HCT116 (cell line): ENCODE data around the gene SNRNP25. TPM values are rescaled to one million over a fixed set of nuclear protein-coding genes. Genes with fewer than 3 reads are reported as not detected.

Experiments
- ATAC-seq: fragments of 200-7000 bp; cut with Tn5 transposase; 2 replicates; pipeline ENCODE4 v1.9.1; 2020; ENCODE audit warnings: mild to moderate bottlenecking, moderate library complexity
- BruUV-seq: library from RNA; stranded (reverse); fragments of 400-500 nt; replicated peaks from 2 replicates; lab custom pipeline; 2021; lab: Mats Ljungman, UMichigan
- CTCF ChIA-PET: fragments of 300-600 bp; sonication (Branson Sonifier 250); formaldehyde crosslinking; loops from one replicate; lab custom pipeline; 2021; ENCODE audit warnings: antibody characterized with exemption; lab: Charles Lee
- POLR2A ChIA-PET: fragments of 300-600, 350-600 bp; sonication (Branson Sonifier 250); formaldehyde crosslinking; loops from one replicate; lab custom pipeline; 2021; ENCODE audit warnings: antibody characterized with exemption; lab: Charles Lee
- RAD21 ChIA-PET, 2 experiments: fragments of 300-600 bp; sonication (Branson Sonifier 250); formaldehyde crosslinking; loops; one replicate each; lab custom pipeline; 2023; ENCODE audit warnings: low total read pairs in 2 of 2; ENCODE audit not compliant: uncharacterized antibody in 2 of 2, unreplicated experiment in 2 of 2, low non-redundant PET in 1 of 2; lab: Charles Lee
- DNase-seq: peaks from one replicate; pipeline ENCODE4 v3.0.0-alpha.2; 2010; ENCODE audit warnings: low read depth, low spot score
- H2AFZ ChIP-seq: fragments of 200-600 bp; shearing (Covaris generic), sonication (generic); 2 replicates; pipeline ENCODE4 v1.6.1; 2017; ENCODE audit warnings: low read depth, mixed run types, mixed read lengths, antibody characterized with exemption, low read length; ENCODE audit not compliant: poor library complexity, severe bottlenecking
- H3K27ac ChIP-seq: 2 replicates; pipeline ENCODE4 v1.5.1; 2012; ENCODE audit warnings: low read depth, low read length
- H3K27me3 ChIP-seq: fragments of 200-600 bp; sonication (generic); 2 replicates; pipeline ENCODE4 v1.6.1; 2016; ENCODE audit warnings: mixed run types, low read length, mixed read lengths; ENCODE audit not compliant: insufficient read depth
- H3K36me3 ChIP-seq, 2 experiments: fragments of 200-500 bp in 1 of 2; fragments of 200-600 bp in 1 of 2; sonication (Bioruptor generic) in 1 of 2; sonication (generic) in 1 of 2; 2 replicates each; pipeline versions ENCODE4 v1.5.1 to v1.6.1; 2014 to 2016; ENCODE audit warnings: low read length in 2 of 2, inconsistent platforms in 1 of 2, mixed read lengths in 1 of 2, mixed run types in 1 of 2; ENCODE audit not compliant: insufficient read depth in 2 of 2, control insufficient read depth in 1 of 2
- H3K4me1 ChIP-seq, 2 experiments: fragments of 200-600 bp in 1 of 2; sonication (generic) in 1 of 2; 2 replicates each; pipeline versions ENCODE4 v1.5.1 to v1.6.1; 2012 to 2017; ENCODE audit warnings: low read length in 2 of 2, inconsistent platforms in 1 of 2, mild to moderate bottlenecking in 1 of 2, mixed read lengths in 1 of 2, mixed run types in 1 of 2, moderate library complexity in 1 of 2; ENCODE audit not compliant: insufficient read depth in 2 of 2, control insufficient read depth in 1 of 2
- H3K4me2 ChIP-seq: fragments of 200-600 bp; sonication (generic); 2 replicates; pipeline ENCODE4 v1.6.1; 2017; ENCODE audit warnings: mixed run types, low read length, mixed read lengths
- H3K4me3 ChIP-seq, 2 experiments: fragments of 200-600 bp in 1 of 2; sonication (generic) in 1 of 2; replicated peaks in 1 of 2; 2 replicates each; pipeline ENCODE4 v1.5.1; 2011 to 2016; ENCODE audit warnings: low read length in 2 of 2, control low read depth in 1 of 2, low read depth in 1 of 2, mild to moderate bottlenecking in 1 of 2, mixed read lengths in 1 of 2, mixed run types in 1 of 2
- H3K79me2 ChIP-seq: fragments of 200-600 bp; sonication (generic); 2 replicates; pipeline ENCODE4 v1.6.1; 2017; ENCODE audit warnings: mild to moderate bottlenecking, mixed run types, low read length, moderate library complexity, mixed read lengths; ENCODE audit not compliant: insufficient read depth
- H3K9ac ChIP-seq: fragments of 200-600 bp; sonication (generic); 2 replicates; pipeline ENCODE4 v1.6.1; 2016; ENCODE audit warnings: low read length, mixed read lengths
- H3K9me2 ChIP-seq: fragments of 200-600 bp; sonication (generic), shearing (Covaris generic); 2 replicates; pipeline ENCODE4 v1.6.1; 2017; ENCODE audit warnings: mixed run types, mild to moderate bottlenecking, moderate library complexity; ENCODE audit not compliant: insufficient read depth
- H3K9me3 ChIP-seq, 2 experiments: fragments of 200-500 bp in 1 of 2; fragments of 200-600 bp in 1 of 2; sonication (Bioruptor generic) in 1 of 2; sonication (generic) in 1 of 2; 2 replicates each; pipeline ENCODE4 v1.6.1; 2014 to 2017; ENCODE audit warnings: low read length in 2 of 2, mixed read lengths in 2 of 2, inconsistent platforms in 1 of 2, low read depth in 1 of 2, mild to moderate bottlenecking in 1 of 2, mixed run types in 1 of 2, moderate library complexity in 1 of 2; ENCODE audit not compliant: control insufficient read depth in 1 of 2, insufficient read depth in 1 of 2
- H4K20me1 ChIP-seq: fragments of 200-600 bp; sonication (generic), shearing (Covaris generic); 2 replicates; pipeline ENCODE4 v1.6.1; 2017; ENCODE audit warnings: mixed run types, mild to moderate bottlenecking, moderate library complexity; ENCODE audit not compliant: insufficient read depth
- ATF3 ChIP-seq: IDR thresholded peaks from 2 replicates; pipeline ENCODE4 v1.6.1; 2012
- CBX3 ChIP-seq: IDR thresholded peaks from 2 replicates; pipeline ENCODE4 v1.6.1; 2012; ENCODE audit warnings: low read depth
- CEBPB ChIP-seq: IDR thresholded peaks from 2 replicates; pipeline ENCODE4 v1.6.1; 2012; ENCODE audit warnings: low read depth
- EZH2 ChIP-seq: fragments of 200-600 bp; sonication (generic); IDR thresholded peaks from 2 replicates; pipeline ENCODE4 v1.6.1; 2017; ENCODE audit warnings: antibody characterized with exemption, mixed run types
- FOSL1 ChIP-seq: IDR thresholded peaks from 2 replicates; pipeline ENCODE4 v1.6.1; 2012; ENCODE audit warnings: low read depth
- JUND ChIP-seq: IDR thresholded peaks from 2 replicates; pipeline ENCODE4 v1.6.1; 2012
- POLR2A ChIP-seq: IDR thresholded peaks from 2 replicates; pipeline ENCODE4 v1.7.0; 2011; ENCODE audit warnings: borderline replicate concordance; ENCODE audit not compliant: insufficient read depth, insufficient read length; ENCODE audit errors: extremely low read depth
- REST ChIP-seq: IDR thresholded peaks from 2 replicates; pipeline ENCODE4 v1.6.1; 2012; ENCODE audit warnings: low read depth
- SIN3A ChIP-seq: IDR thresholded peaks from 2 replicates; pipeline ENCODE4 v1.6.1; 2012; ENCODE audit warnings: low read depth
- SRF ChIP-seq: IDR thresholded peaks from 2 replicates; pipeline ENCODE4 v1.6.1; 2012; ENCODE audit warnings: low read depth
- ZFX ChIP-seq: fragments of 450-650 bp; IDR thresholded peaks from 2 replicates; pipeline ENCODE4 v1.6.1; 2017
- ZNF274 ChIP-seq: fragments of 200-500 bp; sonication (Bioruptor generic); IDR thresholded peaks from 2 replicates; pipeline ENCODE4 v1.6.1; 2014; ENCODE audit warnings: mild to moderate bottlenecking, low read depth, low read length, inconsistent platforms
- intact Hi-C: fragments of 100-400 bp; cut with micrococcal nuclease; formaldehyde crosslinking; loops from 2 replicates; pipeline ENCODE4 v1.10.0; 2022
- total RNA-seq: library from RNA; stranded (reverse); gene quantifications from one replicate; pipeline ENCODE4 v1.2.1, GENCODE V29; 2021; ENCODE audit not compliant: unreplicated experiment

SNRNP25 gene
- total RNA-seq, 1 experiment from 2014 or later: 24.5 TPM

- Histone ChIP-seq H3K27ac (peak overlapping the region; percentile 84), H2AFZ (no peak overlapping the region), H3K79me2 (no peaks in the 10 kb centered on the region), H3K4me2 (peak overlapping the region; percentile 82), H3K9me2 (no peaks in the 10 kb centered on the region), H3K9me3 (no peaks in the 10 kb centered on the region), H4K20me1 (no peaks in the 10 kb centered on the region), H3K4me3 (peak overlapping the region; percentile 54 to 64), H3K36me3 (no peaks in the 10 kb centered on the region), H3K27me3 (no peaks in the 10 kb centered on the region), H3K4me1 (peaks cover 20 to 32% of the 10 kb centered on the region in 2 experiments), H3K9ac (peak overlapping the region; percentile 66)
- ChIA-PET POLR2A (no interaction called here), RAD21 (interaction anchor here in 1 of 2 experiments (1.0 kb wide), 1 partner anchor 18 kb away, joined by 3 read pairs; the partner anchor contains the start of genes POLR3K and SNRNP25), CTCF (no interaction called here)
- no peak for TF ChIP-seq SRF
- TF ChIP-seq FOSL1: no peak
- no peak for TF ChIP-seq CEBPB
- no peak for TF ChIP-seq REST
- no peak for TF ChIP-seq CBX3
- TF ChIP-seq SIN3A: no peak
- TF ChIP-seq JUND: no peak
- no peak for TF ChIP-seq EZH2
- no peak for TF ChIP-seq ATF3
- TF ChIP-seq POLR2A: no peak
- TF ChIP-seq ZNF274: no peak
- TF ChIP-seq ZFX: no peak
- intact Hi-C loops: no loop called here
- TSS peak; percentile 45 for BruUV-seq
- DNase-seq: no peak
- ATAC-seq: no peak
Observed at GRCh38 chr16:71210-71539, 17.5 kb downstream of the SNRNP25 start.
